ENCODE results near the gene LRRC55. TPM values are rescaled to one million over a fixed set of nuclear protein-coding genes. Genes with fewer than 3 reads are reported as not detected.

The LRRC55 gene
- total RNA-seq, 1 donor from 2014 or later = not detected

DNA sequence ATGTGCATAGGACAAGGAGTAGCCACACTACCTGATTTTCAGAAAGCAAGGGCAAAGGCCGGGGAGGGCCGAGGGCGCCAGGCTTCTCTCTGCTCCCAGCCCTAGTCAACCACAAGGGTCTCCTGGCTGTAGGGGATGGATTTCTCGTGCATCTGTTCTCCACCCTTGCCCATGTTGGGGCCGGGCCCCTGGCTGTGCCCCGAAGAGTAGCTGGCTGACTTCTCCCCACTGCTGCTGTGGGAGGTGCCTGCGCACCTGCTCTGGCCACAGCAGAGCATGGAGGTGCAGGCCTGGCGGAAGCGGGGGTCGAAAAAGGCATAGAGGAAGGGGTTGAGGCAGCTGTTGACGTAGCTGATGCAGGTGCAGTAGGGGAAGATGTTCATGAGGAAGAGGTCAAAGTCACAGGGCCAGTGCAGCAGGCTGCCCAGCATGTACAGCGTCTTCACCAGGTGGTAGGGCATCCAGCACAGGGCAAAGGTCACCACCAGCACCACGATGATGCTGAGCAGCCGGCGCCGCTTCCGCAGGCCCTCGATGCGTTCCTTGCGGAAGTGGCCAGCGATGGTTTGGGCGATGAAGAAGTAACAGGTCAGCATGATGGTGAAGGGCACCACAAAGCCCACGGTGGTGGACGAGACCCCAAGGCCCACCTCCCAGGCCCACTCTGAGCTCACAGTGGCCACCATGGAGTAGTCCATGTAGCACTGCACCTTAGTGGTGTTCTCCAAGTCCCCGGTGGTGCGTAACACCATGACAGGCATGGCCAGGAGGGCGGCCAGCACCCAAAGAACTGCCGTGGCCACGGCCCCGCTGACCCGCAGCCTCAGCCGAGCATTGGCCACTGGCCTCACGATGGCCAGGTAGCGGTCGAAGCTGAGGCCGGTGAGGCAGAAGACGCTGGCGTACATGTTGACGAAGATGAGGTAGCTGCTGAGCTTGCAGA, 54.3 kb downstream of the LRRC55 start:
- DNase-seq (ENCODE audit: low spot score) = no peak

DNA sequence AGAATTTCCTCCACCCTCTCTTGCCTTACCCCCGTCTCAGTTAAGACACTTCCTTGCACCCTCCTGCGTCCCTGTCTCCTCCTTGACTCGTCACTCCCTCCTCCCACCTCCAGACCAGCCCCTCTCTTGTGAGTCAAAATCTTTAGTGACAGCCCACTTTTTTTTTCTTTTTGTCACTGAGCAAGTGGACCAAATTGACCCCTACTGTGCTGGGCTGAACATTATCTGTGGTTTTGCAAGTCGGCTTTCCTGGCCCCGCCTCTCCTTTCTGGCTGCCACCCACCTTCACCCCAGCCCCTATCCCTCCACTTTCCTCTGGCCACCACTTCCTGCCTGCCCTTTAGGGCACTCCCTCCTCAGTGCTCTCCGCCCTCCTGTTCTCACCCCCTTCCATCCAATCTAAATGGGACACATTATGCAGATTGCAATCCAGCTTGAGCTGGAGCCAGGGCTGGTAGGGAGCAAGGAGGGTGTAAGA, 55.5 kb downstream of the LRRC55 start, which contains the start of gene APLNR:
APLNR (minus strand) TSS at position 47 of the 478 bp plus-strand sequence. CDS start 246 bp downstream, outside the sequence.
- no peak for DNase-seq (ENCODE audit: low spot score)

DNA sequence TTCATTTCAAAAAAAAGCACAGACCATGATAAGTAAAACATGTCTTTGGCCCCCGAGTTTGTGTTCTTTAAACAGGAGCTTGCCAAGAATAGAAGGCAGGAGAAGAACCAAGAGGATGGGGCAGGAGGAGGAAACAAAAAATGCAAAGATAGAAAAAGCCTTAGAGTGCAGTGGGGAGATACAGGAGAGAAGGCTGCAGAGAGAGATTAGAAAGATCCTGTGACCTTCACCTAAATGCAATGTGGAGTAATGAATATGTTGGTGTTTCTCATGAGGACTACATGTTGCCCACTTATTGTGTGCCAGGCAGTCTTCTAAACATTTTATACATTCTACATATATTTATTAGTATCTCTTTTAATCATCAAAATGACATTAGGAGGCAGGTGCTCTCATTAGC, 57.6 kb downstream of the LRRC55 start:
- no peak for DNase-seq (ENCODE audit: low spot score)

DNA sequence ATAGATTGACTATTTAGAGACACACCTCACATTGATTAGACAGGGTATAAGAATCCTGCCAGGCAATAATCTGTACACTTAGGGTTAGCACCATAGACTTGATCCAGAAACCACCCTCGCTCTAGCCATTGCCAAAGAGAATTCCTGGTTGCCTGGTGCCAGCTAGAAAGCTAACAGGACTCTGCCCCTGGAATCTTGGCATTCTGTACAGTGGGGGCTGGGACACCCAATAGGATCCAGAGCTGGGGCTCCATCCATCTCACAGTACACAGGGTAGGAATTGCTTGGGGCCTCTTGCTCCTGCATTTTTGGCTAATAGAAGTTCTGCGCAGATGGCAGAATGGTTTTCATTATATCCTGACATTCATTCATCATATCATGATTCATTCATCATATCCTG, 58.3 kb downstream of the LRRC55 start:
- DNase-seq (ENCODE audit: low spot score) = no peak

DNA sequence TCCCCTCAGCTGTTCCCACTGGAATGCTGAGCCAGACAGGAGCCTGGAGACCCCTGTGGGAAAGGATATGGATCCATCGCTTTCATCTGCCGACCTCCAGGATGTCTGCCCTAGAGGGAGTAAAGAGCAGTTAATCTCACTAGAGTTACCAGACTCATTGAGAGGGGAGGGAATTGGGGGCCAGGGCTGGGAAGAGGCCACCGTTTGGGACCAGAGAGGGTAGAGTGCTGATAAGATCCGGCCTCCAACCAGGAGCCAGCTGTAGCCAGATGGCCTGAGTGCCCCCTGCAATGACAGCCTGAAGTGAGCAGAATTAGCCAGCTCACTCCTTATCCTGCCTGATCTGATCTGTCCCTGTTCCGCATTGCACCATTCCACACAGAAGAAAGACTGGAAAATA, 59.0 kb downstream of the LRRC55 start:
- no peak for DNase-seq (ENCODE audit: low spot score)

Other genes starting within 250 kb of the LRRC55 start
- gene OR5AK2, start 193.0 kb upstream of the LRRC55 start, total RNA-seq = not detected
- gene APLNR, start 55.3 kb downstream of the LRRC55 start, total RNA-seq = 4.7 TPM
- 338 TPM for gene TNKS1BP1, start 143.0 kb downstream of the LRRC55 start, total RNA-seq
- gene SSRP1, start 153.9 kb downstream of the LRRC55 start, total RNA-seq = 103 TPM
- gene P2RX3, start 156.4 kb downstream of the LRRC55 start, total RNA-seq = 0.99 TPM
- gene PRG3, start 199.2 kb downstream of the LRRC55 start, total RNA-seq = not detected
- 0.55 TPM for gene PRG2, start 208.7 kb downstream of the LRRC55 start, total RNA-seq
- 27.2 TPM for gene SLC43A3, start 245.2 kb downstream of the LRRC55 start, total RNA-seq